Subcutaneous adipose tissue (tissue), 4 donors: ENCODE results near the gene HOXA2. TPM values are rescaled to one million over a fixed set of nuclear protein-coding genes. Genes with fewer than 3 reads are reported as not detected.

Source experiments
- CTCF ChIP-seq: fragments of 450-650 bp; IDR thresholded peaks from one replicate; pipeline ENCODE4 v1.5.1; 2016; ENCODE audit warnings: low read depth, mild to moderate bottlenecking, control low read depth, antibody characterized with exemption, moderate library complexity
- total RNA-seq, 4 donors: library from RNA; depleted of rRNA; stranded (reverse); fragments of >200 nt; gene quantifications; one replicate each; pipeline ENCODE4 v1.1.0, GENCODE V29; 2016

The HOXA2 gene
- total RNA-seq, 4 donors from 2014 or later = 0.51 to 1.7 (median 0.88) TPM; not detected in 1

GRCh38 chr7:27138985-27139333, 36.5 kb upstream of the HOXA2 start:
- TF ChIP-seq CTCF = no peak

GRCh38 chr7:27138472-27138871, 36.0 kb upstream of the HOXA2 start:
- TF ChIP-seq CTCF = no peak

- TF ChIP-seq CTCF = no peak
Measured at GRCh38 chr7:27137640-27138315, 35.3 kb upstream of the HOXA2 start.

GRCh38 chr7:27134392-27134791, 31.9 kb upstream of the HOXA2 start:
- TF ChIP-seq CTCF = no peak

- no peak for TF ChIP-seq CTCF
Measured at GRCh38 chr7:27133409-27134231, 31.1 kb upstream of the HOXA2 start.

- no peak for TF ChIP-seq CTCF
Measured at GRCh38 chr7:27132978-27133377, 30.5 kb upstream of the HOXA2 start.

- no peak for TF ChIP-seq CTCF
Measured at GRCh38 chr7:27132214-27132613, 29.7 kb upstream of the HOXA2 start.
